NCI-H1105 (cell line): ENCODE results near the gene LIPJ.

ENCODE experiments used
- DNase-seq: peaks from one replicate; lab custom pipeline; 2025; lab: John Stamatoyannopoulos, UW

The LIPJ gene

GRCh38 chr10:88586462-88586861 is at the start of gene LIPJ:
TSS of gene LIPJ (plus strand) at chr10:88586762. CDS start at chr10:88590688, 3,926 bp downstream.
- DNase-seq, result no peak

- no peak for DNase-seq
Observed at GRCh38 chr10:88537322-88537721, 49.2 kb upstream of the LIPJ start.

GRCh38 chr10:88538048-88538447 is 48.5 kb upstream of the LIPJ start:
- DNase-seq, result no peak

GRCh38 chr10:88540351-88540750 is 46.2 kb upstream of the LIPJ start:
- no peak for DNase-seq

GRCh38 chr10:88541116-88541626 is 45.4 kb upstream of the LIPJ start:
- DNase-seq, result no peak

- no peak for DNase-seq
Observed at GRCh38 chr10:88542522-88542921, 44.0 kb upstream of the LIPJ start.

GRCh38 chr10:88544140-88544870 is 42.3 kb upstream of the LIPJ start:
- DNase-seq, result no peak

GRCh38 chr10:88545359-88545758 is 41.2 kb upstream of the LIPJ start:
- DNase-seq, result no peak

- DNase-seq, result no peak
Observed at GRCh38 chr10:88546497-88546896, 40.1 kb upstream of the LIPJ start.

- no peak for DNase-seq
Observed at GRCh38 chr10:88551246-88551645, 35.3 kb upstream of the LIPJ start.

GRCh38 chr10:88553116-88553752 is 33.3 kb upstream of the LIPJ start:
- no peak for DNase-seq

GRCh38 chr10:88555190-88555908 is 31.2 kb upstream of the LIPJ start:
- DNase-seq, result no peak

- no peak for DNase-seq
Observed at GRCh38 chr10:88557256-88557655, 29.3 kb upstream of the LIPJ start.

GRCh38 chr10:88557658-88558057 is 28.9 kb upstream of the LIPJ start:
- DNase-seq, result no peak

- DNase-seq, result no peak
Observed at GRCh38 chr10:88562152-88562551, 24.4 kb upstream of the LIPJ start.

GRCh38 chr10:88565072-88565471 is 21.5 kb upstream of the LIPJ start:
- DNase-seq, result no peak

- no peak for DNase-seq
Observed at GRCh38 chr10:88582411-88582805, 4.2 kb upstream of the LIPJ start.

- DNase-seq, result no peak
Observed at GRCh38 chr10:88582806-88583583, 3.6 kb upstream of the LIPJ start, which contains the start of gene RNLS. TSS of gene RNLS (minus strand) at chr10:88583318.

- DNase-seq, result no peak
Observed at GRCh38 chr10:88583584-88583957, 3.0 kb upstream of the LIPJ start.

- no peak for DNase-seq
Observed at GRCh38 chr10:88592381-88592780, 5.8 kb downstream of the LIPJ start.

- no peak for DNase-seq
Observed at GRCh38 chr10:88592906-88593305, 6.3 kb downstream of the LIPJ start.

- DNase-seq, result no peak
Observed at GRCh38 chr10:88594482-88594881, 7.9 kb downstream of the LIPJ start.
